Stimulated activated CD8-positive, alpha-beta memory T cell treated with anti-CD3 and anti-CD28 coated beads, Interleukin-4, amount 100 ng/mL, for 24 hours (primary cell): Measurements from ENCODE around the gene ANKS1B.
"Not testable (repeated sequence)": the region's sequence is repeated elsewhere in the genome, so short reads cannot be mapped to it uniquely, and the experiment has no call there.

Experiments
- DNase-seq: peaks from one replicate; pipeline ENCODE4 v3.0.0-alpha.2; 2020; ENCODE audit warnings: low read depth

ANKS1B gene

DNA sequence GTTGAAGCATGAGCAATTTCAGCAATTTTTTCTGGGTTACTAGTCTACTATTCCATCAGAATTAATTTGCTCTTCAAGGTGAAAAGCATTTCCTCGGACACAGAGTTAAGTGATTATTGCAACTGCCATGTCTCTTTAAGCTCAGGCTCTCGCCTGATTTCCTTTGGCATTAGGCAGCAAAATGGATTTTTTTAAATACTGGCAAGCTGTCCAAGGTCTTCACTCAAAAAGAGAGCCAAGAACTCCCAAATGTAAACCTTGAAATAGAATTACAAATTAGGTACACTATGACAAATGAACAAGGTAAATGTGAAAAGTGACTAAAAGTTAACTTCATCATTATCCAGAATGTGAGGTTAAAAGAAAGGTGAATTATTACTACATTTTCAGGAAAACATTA, 225.3 kb downstream of the ANKS1B start:
- DNase-seq, result no peak

DNA sequence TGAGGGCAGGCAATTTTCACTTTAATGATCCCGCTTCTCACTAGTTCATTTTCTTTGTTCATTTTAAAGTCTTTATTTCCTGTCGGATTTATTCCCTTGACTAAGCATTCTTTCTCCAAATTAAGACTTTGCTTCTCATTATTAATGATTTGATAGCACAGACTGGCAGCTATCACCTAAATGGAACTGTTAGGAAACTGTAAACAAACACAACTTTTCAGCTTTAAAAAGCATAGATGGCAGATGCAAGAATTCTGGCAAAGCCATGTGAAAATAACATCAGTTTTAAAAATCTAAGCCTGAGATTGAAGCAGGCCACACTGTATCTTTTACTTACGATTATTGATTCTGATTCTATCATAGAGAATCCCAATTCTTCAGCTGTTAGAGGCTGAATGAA, 225.7 kb downstream of the ANKS1B start:
- no peak for DNase-seq

DNA sequence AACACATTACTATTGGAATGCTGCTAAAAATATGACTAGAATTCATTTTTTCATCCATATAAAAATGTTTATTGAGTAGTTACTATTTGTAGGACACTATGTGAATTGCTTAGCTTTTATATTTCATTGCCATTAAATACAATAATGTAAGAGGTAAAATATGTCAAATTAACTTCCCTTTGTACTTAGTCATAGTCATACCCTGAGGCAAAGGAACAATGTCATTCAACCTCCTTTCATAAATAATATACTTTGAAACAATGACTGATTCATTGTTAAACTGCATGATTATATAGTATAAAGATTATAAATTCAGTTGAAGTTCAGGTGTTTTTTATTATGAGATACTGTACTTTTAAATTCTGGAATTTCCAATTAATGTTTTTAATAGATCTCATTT, 232.0 kb downstream of the ANKS1B start:
- DNase-seq, result no peak

DNA sequence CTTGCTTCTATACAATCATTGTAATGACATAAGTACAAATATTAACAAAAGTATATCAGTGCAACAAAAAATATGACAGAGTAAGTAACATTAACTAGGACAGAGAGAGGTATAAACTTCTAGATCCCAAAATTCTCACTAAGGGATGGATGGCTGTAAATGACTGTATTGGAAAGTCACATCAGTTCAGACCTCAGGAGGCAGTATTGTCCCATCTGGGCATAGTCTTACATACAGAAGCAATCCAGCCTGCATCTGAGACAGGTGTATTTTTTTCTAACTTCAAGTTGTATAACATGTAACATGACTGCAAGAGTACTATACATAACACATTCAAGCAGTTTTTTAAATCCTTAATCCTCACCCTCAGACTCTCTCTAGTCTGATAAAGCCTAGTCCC, 238.2 kb downstream of the ANKS1B start:
- no peak for DNase-seq

DNA sequence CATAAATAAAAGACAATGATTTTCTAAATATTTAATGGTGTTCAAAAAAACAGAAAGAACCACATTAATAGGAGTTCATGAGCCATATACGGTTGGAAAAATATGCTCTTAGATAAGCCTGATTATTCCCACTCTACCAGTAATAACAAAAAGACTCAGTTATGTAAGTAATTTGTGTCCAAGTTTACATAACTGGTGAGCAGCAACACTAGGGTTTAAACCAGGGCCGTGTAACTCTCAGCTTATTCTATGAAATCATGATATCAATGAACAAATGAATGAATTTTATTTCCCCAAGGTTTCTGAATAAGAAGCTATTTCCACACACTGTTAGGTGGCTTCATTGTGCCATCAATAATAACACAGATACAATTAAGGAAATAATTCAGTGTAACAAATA, 238.8 kb downstream of the ANKS1B start:
- DNase-seq, result no peak

DNA sequence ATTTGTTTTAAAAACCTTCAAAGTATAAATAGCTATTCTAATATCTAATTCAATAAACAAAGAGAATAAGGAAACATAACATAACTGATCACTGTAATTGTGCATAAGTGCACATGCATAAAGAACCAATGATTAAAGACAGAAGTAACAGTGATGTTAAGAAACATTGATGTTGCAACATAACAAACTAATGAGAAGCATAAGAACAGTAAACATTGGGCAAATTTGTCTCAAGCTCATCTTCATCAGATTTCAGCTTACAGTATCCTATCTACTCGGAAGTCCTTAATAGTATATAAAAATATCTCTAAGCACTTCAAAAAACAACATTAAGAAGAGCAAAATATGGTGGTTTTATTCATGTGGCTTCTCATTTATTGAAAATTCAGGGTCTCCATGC, 239.6 kb downstream of the ANKS1B start:
- DNase-seq, result no peak

DNA sequence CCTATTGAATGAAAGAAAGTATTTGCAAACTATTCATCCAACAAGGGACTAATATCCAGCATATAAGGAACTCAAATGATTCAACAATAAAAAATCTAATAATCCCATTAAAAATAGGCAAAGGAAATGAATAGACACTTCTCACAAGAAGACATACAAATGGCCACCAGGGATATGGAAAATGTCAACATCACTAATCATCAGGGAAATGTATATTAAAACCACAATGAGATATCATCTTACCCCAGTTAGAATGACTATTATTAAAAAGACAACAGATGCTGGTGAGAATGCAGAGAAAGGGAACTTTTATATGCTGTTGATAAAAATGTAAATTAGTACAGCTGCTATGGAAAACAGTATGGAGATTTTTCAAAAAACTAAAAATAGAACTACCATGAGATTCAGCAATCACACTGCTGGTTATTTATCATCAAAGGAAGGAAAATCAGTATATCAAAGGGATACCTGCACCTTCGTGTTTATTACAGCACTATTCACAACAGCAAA, 247.9 kb downstream of the ANKS1B start:
- no peak for DNase-seq

DNA sequence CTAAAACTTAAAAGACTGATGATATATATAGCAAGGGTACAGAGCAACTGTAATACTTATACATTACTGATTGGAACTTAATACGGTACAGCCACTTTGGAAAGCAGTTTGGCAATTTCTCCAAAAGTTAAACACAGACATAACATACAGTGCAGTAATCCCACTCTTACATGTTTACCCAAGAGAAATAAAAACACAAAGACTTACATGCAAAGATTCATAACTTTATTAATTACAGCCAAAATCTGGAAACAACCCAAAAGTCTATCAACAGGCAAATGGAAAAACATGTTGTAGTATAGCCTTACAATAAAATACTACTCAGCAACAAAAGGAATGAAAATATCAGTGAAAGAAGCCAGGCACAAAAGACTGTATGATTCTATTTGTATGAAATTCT, 252.6 kb downstream of the ANKS1B start:
- DNase-seq, result no peak

DNA sequence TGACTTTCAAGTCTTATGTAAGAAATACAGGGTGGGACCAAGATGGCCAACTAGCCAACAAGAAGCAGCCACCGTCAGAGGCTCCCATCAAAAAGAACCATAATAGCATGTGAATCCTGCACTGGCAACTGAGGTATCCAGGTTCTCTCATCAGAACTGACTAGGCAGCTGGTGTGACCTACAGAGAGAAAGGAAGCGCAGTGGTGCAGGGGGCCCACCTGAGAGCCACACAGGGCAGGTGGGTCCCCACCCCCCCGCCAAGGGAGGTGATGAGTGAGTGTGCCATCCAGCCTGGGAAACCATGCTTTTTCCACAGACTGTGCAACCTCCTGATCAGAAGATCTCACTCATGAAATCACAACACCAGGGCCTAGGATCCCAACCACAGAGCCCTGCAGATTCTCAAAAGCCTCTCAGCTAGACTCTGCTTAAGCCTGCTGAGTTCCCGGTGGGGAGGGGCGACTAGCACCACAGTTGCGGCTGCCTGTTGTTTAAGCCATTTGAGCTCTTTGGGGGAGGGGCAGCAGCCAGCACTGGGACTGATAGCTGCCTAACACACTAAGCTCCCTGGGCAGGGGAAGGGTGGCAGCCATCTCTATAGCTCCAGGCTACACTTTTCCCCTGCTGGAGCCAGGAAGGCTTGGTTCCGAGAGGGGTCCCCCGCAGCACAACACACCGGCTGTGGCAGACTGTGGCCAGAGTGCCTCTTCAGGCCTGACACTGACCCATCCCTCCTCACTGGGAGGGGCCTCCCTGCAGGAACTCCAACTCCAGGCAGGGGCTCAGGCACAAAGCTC, 261.8 kb downstream of the ANKS1B start:
- no peak for DNase-seq

DNA sequence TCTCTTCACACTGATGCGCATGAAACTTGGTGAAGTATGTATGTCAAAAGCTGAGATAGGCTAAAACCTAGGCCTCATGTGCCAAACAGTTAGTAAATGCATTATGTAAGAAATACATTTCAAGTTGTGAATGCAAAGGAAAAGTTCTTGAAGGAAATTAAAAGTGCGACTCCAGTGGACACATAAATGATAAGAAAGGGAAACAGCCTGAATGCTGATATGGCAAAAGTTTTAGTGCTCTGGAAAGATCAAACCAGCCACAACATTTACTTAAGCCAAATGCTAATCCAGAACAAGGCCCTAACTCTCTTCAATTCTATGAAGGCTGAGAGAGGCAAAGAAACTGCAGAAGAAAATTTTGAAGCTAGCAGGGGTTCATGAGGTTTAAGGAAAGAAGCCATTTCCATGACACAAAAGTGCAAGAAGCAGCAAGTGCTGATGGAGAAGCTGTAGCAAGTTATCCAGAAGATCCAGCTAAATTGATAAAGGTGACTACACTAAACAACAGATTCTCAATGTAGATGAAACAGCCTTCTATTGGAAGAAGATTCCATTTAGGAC, 262.9 kb downstream of the ANKS1B start:
- DNase-seq, result no peak

DNA sequence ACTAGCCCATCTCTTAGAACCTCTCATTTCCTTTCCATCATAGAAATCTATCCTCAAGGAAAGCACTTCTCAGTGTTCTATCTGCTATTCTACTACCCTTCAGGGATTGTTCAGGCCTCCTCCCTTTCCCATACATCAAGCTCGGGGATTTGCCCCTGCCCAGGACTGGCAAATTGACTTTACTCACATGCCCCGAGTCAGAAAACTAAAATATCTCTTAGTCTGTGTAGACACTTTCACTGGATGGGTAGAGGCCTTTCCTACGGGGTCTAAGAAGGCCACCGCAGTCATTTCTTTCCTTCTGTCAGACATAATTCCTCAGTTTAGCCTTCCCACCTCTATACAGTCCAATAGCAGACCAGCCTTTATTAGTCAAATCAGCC, 264.7 kb downstream of the ANKS1B start:
- DNase-seq, result not testable (repeated sequence)

DNA sequence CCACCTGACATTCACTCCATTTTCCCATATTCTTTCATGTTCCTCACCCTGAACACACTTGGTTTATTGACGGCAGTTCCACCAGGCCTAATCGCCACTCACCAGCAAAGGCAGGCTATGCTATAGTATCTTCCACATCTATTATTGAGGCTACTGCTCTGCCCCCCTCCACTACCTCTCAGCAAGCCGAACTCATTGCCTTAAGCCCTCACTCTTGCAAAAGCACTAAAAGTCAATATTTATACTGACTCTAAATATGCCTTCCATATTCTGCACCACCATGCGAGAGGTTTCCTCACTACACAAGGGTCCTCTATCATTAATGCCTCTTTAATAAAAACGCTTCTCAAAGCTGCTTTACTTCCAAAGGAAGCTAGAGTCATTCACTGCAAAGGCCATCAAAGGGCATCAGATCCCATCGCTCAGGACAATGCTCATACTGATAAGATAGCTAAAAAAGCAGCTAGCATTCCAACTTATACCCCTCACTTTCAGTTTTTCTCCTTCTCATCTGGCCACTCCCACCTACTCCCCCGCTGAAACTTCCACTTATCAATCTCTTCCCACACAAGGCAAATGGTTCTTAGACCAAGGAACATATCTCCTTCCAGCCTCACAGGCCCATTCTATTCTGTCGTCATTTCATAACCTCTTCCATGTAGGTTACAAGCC, 265.2 kb downstream of the ANKS1B start:
- not testable (repeated sequence) for DNase-seq

DNA sequence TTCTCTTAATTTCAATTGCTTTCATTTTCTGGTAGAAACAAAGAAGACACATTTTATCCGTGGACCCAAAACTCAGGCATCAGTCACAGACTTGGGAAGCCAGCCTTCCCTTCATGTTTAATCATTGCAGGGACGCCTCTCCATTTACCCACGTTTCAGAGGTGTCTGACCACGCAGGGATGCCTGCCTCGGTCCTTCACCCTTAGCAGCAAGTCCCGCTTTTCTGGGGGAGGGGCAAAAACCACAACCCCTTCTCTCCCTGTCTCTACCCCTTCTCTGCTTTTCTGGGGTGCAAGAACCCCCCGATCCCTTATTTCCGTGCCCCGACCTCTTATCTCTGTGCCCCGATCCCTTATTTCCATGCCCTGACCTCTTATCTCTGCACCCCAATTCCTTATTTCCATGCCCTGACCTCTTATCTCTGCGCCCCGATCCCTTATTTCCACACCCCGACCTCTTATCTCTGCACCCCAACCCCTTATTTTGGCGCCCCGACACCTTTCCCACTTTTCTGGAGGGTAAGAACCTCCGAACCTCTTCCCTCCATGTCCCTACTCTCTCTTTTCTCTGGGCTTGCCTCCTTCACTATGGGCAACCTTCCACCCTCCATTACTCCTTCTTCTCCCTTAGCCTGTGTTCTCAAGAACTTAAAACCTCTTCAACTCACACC, 268.8 kb downstream of the ANKS1B start:
- not testable (repeated sequence) for DNase-seq

DNA sequence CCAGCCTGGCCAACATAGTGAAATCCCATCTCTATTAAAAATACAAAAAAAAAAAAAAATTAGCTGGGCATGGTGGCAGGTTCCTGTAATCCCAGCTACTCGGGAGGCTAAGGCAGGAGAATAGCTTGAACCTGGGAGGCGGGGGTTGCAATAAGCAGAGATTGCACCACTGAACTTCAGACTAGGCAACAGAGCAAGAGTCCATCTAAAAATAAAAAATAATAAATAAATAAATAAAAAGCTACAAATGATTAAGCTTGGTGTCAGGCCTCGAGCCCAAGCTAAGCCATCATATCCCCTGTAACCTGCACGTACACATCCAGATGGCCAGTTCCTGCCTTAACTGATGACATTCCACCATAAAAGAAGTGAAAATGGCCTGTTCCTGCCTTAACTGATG, 269.8 kb downstream of the ANKS1B start:
- DNase-seq, result not testable (repeated sequence)

DNA sequence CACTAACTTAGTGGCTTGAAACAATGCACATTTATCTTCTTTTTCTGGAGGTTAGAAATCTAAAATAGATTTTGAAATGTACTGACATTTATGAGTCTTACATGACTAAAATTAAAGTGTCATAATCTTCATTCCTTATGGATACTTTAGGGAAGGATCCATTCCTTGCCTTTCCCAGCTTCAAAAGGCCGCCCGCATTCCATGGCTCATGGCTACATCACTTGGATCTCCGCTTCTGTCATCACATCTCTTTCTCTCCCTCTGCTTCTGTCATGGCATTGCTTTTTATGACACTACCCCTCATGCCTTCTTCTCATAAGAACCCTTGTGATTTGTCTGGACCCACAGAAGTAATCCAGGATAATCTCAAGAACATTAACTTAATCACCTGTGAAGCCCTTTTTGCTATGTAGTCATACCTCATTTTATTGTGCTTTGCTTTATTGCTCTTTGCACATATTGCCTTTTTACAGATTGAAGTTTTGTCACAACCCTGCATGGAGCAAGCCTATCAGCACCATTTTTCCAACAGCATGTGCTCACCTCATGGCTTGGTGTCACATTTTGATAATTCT, 270.7 kb downstream of the ANKS1B start:
- DNase-seq, result no peak

DNA sequence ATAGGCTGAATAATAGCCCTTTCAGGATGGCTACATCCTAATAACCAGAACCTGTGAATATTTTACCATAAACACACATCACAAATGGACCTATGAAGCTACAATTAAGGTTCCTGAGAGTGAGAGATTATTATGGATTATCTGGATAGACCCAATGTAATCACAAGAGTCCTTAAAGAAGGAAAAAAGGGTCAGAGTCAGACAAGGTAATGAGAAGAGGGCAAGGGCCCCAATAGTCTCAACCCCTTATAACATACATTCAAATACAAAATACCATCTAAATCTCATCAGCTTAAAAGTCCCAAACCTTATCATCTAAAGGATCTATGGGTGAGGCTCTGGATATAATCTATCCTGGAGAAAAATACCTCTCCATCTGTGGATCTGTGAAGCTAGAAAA, 272.5 kb downstream of the ANKS1B start:
- no peak for DNase-seq

DNA sequence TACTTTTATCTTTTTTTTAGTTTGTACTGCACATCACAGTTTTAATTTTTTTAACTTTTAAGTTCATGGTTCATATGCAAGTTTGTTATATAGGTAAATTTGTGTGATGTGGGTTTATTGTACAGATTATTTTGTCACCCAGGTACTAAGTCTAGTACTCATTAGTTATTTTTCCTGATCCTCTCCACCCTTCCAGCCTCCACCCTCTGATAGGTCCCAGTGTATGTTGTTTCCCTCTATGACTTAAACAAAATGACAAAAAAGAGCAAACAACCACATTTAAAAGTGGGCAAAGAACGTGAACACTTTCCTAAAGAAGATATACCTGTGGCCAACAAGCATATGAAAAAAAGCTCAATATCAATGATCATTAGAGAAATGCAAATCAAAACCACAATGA, 273.5 kb downstream of the ANKS1B start:
- no peak for DNase-seq

DNA sequence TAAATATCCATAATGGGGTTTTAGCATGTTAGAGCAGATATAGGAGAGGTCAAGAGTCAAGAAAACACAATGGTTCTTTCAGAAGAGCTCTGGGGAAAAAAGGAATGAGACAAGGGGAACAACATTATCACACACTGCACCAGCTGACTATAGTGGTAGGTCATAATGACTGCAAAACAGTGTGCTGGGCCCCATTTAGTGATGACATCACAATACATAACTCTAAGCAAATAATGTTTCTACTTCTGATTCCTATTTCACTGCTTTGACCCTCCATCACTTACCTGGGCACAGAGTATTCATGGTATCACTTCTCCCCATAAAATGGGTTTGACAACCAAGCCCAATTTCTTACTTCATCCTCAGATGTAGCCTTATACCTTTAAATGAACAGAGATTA, 275.1 kb downstream of the ANKS1B start:
- DNase-seq, result no peak

DNA sequence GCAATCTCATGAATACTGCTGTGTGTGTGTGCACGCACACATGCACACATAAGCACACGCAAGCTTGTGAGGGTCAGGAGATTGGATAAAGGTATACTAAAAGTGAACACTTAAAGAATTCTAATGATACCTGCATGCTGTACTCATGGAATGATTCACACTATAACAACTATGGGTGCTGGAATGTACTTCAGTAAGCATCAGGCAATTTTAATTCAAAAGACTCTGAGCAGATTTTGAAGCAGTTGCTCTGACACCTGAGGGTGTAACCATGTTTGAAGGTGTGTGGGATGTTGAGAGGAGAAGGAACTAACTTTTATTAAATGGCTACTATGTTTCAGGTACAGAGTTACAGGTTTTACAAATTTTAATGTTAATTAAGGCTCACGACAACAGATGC, 275.6 kb downstream of the ANKS1B start:
- DNase-seq, result no peak

DNA sequence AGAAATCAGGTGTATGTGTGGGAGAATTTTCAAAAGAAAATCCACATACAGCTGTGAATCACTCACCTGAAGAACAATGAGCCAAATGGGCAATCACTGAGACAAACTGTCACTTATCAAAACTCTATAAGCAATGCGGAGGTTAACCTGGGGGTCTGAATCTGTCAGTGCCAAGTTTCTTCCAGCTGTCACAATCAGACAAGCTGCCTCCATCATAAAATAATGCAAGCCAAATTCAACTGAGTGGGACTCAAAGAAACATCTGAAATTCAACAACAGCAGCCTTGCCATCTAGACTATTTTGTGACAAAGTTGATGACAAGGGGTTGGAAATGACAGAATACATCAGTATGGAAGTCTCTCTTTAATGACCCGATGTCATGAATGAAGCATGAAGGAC, 276.9 kb downstream of the ANKS1B start:
- no peak for DNase-seq

DNA sequence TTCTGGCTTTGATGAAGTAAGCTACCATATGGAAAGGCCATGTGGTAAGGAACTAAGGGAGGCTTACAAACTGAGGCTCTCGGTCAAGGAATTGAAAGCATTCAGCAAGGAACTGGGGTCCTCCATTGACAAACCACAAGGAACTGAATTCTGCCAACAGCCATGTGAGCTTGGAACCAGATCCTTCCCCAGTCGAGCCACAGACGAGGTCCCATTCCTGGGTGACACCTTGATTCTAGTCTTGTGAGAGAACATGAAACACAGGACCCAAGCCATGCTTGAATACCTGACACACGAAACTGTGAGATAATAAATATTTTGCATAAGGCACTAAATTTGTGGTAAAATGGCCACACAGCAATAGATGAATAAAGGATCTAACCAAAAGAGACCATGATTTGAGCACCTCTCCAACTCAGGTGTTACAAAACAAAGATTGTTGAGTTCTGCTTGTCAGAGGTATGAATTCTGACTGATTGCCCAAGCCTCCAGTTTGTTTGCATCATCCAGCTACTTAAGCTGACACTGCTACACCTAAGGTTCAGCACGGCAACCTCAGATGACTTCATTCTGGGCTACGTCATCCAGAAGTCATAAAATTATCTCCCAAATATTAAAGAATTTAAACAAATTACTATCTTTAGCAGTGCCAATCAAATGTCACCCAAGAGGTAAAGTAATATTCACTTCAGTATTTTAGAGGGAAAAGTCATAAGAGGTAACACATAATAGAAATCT, 277.8 kb downstream of the ANKS1B start:
- no peak for DNase-seq

DNA sequence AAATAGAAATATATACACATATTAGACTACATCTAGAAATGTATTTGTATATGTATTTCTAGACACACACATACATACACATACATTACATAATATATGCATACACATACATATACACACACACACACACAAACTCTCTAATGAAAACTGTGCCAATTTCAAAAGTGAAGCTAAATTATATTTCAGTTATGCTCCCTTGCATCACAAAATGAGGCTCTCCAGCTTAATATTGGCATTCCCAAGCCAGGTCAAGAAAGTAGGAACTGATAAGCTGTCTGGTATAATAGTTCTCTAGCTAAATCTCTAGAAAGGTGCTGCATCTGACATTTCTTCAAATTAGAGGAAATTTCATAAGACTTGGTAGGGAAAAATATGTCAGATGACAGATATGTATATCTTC, 280.3 kb downstream of the ANKS1B start:
- DNase-seq, result no peak
